HL-60 (cell line): Measurements from ENCODE around the gene P2RX6.

Experiments used
- DNase-seq, 2 experiments: peaks; one replicate each; pipeline ENCODE4 v3.0.0-alpha.2; 2010 to 2020; ENCODE audit warnings: low read depth in 1 of 2, low spot score in 1 of 2
- H3K27ac ChIP-seq: fragments of 250-450 bp; sonication (Bioruptor Pico); replicated peaks from 2 replicates; pipeline ENCODE4 v1.5.1; 2020; ENCODE audit warnings: mild to moderate bottlenecking, moderate library complexity
- H3K27me3 ChIP-seq: fragments of 250-450 bp; sonication (Bioruptor Pico); 2 replicates; pipeline ENCODE4 v1.5.1; 2021; ENCODE audit warnings: mild to moderate bottlenecking, moderate library complexity; ENCODE audit not compliant: insufficient read depth, poor library complexity, severe bottlenecking
- H3K4me3 ChIP-seq: replicated peaks from 2 replicates; pipeline ENCODE4 v1.5.1; 2011; ENCODE audit warnings: mild to moderate bottlenecking, control low read depth, low read length; ENCODE audit not compliant: insufficient read depth
- GABPA ChIP-seq: IDR thresholded peaks from 2 replicates; pipeline ENCODE4 v1.6.1; 2012; ENCODE audit warnings: low read depth
- POLR2AphosphoS5 ChIP-seq: IDR thresholded peaks from 2 replicates; pipeline ENCODE4 v1.6.1; 2012; ENCODE audit warnings: low read depth
- REST ChIP-seq: IDR thresholded peaks from 2 replicates; pipeline ENCODE4 v1.6.1; 2012; ENCODE audit warnings: low read depth; ENCODE audit not compliant: insufficient replicate concordance
- SPI1 ChIP-seq: IDR thresholded peaks from 2 replicates; pipeline ENCODE4 v1.6.1; 2012; ENCODE audit warnings: low read depth, mild to moderate bottlenecking, borderline replicate concordance
- TF ChIP-seq, protein P1 (sequence below): IDR thresholded peaks from one replicate; pipeline ENCODE4 v1.5.1; 2011; ENCODE audit warnings: low read length, control low read depth, inconsistent platforms; ENCODE audit not compliant: insufficient read depth

The P2RX6 gene

GRCh38 chr22:21064917-21065864, 50.2 kb downstream of the P2RX6 start:
- no peak for DNase-seq
- TF ChIP-seq, protein P1, sequence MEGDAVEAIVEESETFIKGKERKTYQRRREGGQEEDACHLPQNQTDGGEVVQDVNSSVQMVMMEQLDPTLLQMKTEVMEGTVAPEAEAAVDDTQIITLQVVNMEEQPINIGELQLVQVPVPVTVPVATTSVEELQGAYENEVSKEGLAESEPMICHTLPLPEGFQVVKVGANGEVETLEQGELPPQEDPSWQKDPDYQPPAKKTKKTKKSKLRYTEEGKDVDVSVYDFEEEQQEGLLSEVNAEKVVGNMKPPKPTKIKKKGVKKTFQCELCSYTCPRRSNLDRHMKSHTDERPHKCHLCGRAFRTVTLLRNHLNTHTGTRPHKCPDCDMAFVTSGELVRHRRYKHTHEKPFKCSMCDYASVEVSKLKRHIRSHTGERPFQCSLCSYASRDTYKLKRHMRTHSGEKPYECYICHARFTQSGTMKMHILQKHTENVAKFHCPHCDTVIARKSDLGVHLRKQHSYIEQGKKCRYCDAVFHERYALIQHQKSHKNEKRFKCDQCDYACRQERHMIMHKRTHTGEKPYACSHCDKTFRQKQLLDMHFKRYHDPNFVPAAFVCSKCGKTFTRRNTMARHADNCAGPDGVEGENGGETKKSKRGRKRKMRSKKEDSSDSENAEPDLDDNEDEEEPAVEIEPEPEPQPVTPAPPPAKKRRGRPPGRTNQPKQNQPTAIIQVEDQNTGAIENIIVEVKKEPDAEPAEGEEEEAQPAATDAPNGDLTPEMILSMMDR, result no peak
- TF ChIP-seq POLR2AphosphoS5, result no peak
- Histone ChIP-seq H3K27me3 (no peaks in the 10 kb centered on the region), H3K4me3 (no peak overlapping the region), H3K27ac (no peak overlapping the region)

- no peak for DNase-seq
- no peak overlapping the region for H3K27ac ChIP-seq
- H3K4me3 ChIP-seq, result no peak overlapping the region
- no peaks in the 10 kb centered on the region for H3K27me3 ChIP-seq
- TF ChIP-seq, protein P1, result no peak
- TF ChIP-seq POLR2AphosphoS5, result no peak
- no peak for TF ChIP-seq REST
- no peak for TF ChIP-seq GABPA
- no peak for TF ChIP-seq SPI1
These were observed 52.3 kb downstream of the P2RX6 start for GRCh38 chr22:21067075-21067900.

- no peak for TF ChIP-seq POLR2AphosphoS5
- TF ChIP-seq REST, result no peak
- no peak for TF ChIP-seq GABPA
- TF ChIP-seq SPI1, result no peak
- TF ChIP-seq, protein P1, result no peak
- Histone ChIP-seq H3K27ac (no peak overlapping the region), H3K27me3 (no peaks in the 10 kb centered on the region), H3K4me3 (no peak overlapping the region)
- DNase-seq, result no peak
These were observed 53.1 kb downstream of the P2RX6 start for GRCh38 chr22:21067901-21068680.
